Upper lobe of left lung (tissue), 4 donors: ENCODE results near the gene TENM4.

Source experiments
- POLR2A ChIP-seq, 4 donors: fragments of 450-650 bp; IDR thresholded peaks; one replicate each; pipeline ENCODE4 v1.5.1; 2016 to 2017; ENCODE audit warnings: antibody characterized with exemption in 4 of 4, mild to moderate bottlenecking in 2 of 4
- POLR2AphosphoS5 ChIP-seq, 2 donors: sonication (generic); formaldehyde crosslinking; IDR thresholded peaks; one replicate each; pipeline ENCODE4 v1.5.1; 2017; ENCODE audit warnings: antibody characterized with exemption in 2 of 2
- TF ChIP-seq, protein P1 (sequence below), 6 experiments: fragments of 450-650 bp in 4 of 6; fragments of 200-600 bp in 2 of 6; sonication (generic) in 2 of 6; IDR thresholded peaks; one replicate each; pipeline ENCODE4 v1.5.1; 2016 to 2019; ENCODE audit warnings: antibody characterized with exemption in 6 of 6

DNA sequence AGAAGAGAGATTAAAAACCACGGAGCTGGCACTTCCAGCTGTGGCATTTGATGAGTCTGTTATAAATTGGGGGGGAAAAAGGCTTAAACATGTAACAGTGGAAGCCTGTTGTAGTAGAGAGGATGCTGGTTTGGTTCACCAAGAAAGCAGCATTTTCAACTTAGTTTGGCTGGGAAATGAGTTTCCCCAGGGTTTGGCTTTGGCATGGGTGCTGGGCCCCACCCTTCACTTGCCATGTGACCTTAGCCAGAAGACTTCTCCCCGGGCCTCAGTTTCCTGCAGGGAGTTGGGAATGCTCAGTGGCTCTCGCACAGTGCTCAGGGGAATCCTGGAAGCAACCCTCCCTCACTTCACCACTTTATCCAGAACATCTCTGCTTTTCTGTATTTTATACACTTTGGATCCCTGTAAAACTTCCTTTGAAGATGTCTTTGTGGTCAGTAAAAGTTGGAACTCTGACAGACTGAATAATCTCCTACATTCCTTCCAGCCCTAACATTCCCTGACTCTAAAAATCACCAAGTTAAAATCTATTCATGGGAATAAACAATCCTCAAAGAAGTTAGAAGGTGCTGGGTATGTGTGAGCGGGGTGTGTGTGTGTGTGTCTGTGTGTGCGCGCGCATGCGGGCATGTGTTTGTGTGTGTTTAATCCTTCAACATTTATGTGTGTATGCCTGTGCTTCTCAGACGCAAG is 166.0 kb downstream of the TENM4 start:
- TF ChIP-seq, protein P1, sequence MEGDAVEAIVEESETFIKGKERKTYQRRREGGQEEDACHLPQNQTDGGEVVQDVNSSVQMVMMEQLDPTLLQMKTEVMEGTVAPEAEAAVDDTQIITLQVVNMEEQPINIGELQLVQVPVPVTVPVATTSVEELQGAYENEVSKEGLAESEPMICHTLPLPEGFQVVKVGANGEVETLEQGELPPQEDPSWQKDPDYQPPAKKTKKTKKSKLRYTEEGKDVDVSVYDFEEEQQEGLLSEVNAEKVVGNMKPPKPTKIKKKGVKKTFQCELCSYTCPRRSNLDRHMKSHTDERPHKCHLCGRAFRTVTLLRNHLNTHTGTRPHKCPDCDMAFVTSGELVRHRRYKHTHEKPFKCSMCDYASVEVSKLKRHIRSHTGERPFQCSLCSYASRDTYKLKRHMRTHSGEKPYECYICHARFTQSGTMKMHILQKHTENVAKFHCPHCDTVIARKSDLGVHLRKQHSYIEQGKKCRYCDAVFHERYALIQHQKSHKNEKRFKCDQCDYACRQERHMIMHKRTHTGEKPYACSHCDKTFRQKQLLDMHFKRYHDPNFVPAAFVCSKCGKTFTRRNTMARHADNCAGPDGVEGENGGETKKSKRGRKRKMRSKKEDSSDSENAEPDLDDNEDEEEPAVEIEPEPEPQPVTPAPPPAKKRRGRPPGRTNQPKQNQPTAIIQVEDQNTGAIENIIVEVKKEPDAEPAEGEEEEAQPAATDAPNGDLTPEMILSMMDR (IDR thresholded peaks at IDR 0.05) = no peak
- TF ChIP-seq POLR2AphosphoS5 (IDR thresholded peaks at IDR 0.05) (no peak), POLR2A (IDR thresholded peaks at IDR 0.05) (no peak)
